ENCODE results near the gene TMEM88.

The TMEM88 gene

GRCh38 chr17:7843536-7844291, 11.2 kb upstream of the TMEM88 start:
- peak; percentile 73 for DNase-seq (ENCODE audit: low spot score)

DNA sequence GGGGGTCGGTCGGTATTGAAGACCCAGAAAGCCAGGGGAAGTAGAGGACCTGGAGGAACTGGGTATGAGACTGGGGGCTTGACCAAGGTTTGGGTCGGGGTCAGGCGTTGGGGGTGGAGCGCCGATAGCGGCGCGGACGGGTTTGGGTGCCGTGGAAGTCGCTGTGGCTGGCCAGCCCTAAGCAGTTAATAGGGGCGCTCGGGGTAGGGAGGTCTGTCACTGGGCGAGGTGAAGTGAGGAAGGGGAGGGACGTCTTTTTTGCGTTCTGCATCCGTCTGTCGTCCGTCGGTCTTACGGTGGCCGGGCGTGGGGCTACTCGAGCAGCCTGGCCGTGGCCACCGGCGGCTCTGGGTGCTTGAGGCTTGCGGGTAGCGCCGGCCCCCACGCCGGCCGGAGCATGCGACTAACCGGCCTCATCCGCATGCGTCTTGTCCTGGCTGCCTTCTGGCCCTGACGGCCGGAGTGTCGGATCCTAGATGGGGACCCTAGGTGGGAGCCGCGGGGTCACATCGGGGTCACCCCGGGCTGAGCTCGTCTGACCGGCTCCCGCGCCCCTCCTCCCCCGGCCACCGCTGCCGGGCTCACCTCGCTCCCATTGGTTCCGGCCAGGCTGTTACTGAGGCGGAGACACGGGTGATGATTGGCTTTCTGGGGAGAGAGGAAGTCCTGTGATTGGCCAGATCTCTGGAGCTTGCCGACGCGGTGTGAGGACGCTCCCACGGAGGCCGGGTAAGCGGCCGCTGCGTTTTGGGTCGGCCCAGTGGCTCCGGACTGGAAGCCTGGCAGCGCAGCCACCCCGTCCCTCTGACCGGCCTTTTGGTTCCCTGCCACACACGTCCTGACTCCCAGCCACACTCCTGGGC, 10.3 kb upstream of the TMEM88 start:
- peak; percentile 97 for DNase-seq (ENCODE audit: low spot score)

- DNase-seq (ENCODE audit: low spot score), result no peak
Observed at GRCh38 chr17:7845359-7846062, 9.4 kb upstream of the TMEM88 start.

DNA sequence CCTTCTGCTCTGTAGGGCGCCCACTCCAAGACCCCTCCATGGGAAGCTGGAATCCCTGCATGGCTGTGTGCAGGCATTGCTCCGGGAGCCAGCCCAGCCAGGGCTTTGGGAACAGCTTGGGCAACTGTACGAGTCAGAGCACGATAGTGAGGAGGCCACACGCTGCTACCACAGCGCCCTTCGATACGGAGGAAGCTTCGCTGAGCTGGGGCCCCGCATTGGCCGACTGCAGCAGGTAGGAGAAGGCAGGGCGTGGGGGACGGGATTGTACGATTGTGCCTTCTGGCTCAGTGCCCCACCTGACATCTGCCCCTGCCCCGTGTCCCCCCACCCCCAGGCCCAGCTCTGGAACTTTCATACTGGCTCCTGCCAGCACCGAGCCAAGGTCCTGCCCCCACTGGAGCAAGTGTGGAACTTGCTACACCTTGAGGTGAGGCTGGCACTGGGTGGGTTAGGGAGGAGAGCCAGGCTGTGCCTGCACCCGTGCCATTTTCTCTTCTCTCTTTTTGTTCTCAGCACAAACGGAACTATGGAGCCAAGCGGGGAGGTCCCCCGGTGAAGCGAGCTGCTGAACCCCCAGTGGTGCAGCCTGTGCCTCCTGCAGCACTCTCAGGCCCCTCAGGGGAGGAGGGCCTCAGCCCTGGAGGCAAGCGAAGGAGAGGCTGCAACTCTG, 8.7 kb upstream of the TMEM88 start:
- no peak for DNase-seq (ENCODE audit: low spot score)

GRCh38 chr17:7846765-7847661, 7.9 kb upstream of the TMEM88 start:
- DNase-seq (ENCODE audit: low spot score), result no peak

DNA sequence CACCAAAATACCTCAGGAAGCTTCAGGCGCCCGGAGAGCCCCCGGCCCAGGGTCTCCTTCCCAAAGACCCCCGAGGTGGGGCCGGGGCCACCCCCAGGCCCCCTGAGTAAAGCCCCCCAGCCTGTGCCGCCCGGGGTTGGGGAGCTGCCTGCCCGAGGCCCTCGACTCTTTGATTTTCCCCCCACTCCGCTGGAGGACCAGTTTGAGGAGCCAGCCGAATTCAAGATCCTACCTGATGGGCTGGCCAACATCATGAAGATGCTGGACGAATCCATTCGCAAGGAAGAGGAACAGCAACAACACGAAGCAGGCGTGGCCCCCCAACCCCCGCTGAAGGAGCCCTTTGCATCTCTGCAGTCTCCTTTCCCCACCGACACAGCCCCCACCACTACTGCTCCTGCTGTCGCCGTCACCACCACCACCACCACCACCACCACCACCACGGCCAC, 6.7 kb upstream of the TMEM88 start:
- DNase-seq (ENCODE audit: low spot score), result no peak

- no peak for DNase-seq (ENCODE audit: low spot score)
Observed at GRCh38 chr17:7848739-7849129, 6.1 kb upstream of the TMEM88 start.

GRCh38 chr17:7849130-7849750, 5.6 kb upstream of the TMEM88 start:
- no peak for DNase-seq (ENCODE audit: low spot score)

GRCh38 chr17:7849751-7850504, 4.9 kb upstream of the TMEM88 start:
- DNase-seq (ENCODE audit: low spot score), result no peak

DNA sequence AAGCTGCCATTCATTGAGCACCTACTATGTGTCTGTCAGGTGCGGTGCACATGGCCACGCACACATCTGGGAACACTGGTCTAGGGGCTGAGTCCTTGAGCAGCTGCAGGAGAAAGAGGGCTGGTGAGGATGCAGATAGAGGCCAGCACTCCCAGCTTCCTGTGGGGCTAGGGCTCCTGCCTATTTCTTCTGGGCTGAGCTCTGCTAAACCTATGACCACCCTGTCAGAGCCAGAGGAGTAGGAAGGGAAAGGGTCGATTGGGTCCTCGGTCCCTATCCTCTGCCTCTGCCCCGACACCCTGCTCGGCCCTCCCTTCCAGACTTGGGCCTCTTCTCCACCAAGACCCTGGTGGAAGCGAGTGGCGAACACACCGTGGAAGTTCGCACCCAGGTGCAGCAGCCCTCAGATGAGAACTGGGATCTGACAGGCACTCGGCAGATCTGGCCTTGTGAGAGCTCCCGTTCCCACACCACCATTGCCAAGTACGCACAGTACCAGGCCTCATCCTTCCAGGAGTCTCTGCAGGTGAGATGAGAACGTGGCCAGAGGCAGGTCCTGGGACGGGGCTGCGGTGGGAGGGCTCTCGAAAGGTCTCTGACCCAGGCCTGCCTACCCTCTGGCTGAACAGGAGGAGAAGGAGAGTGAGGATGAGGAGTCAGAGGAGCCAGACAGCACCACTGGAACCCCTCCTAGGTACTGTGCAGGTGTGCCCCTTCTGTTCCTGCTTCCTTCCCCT, 4.0 kb upstream of the TMEM88 start:
- DNase-seq (ENCODE audit: low spot score), result no peak

DNA sequence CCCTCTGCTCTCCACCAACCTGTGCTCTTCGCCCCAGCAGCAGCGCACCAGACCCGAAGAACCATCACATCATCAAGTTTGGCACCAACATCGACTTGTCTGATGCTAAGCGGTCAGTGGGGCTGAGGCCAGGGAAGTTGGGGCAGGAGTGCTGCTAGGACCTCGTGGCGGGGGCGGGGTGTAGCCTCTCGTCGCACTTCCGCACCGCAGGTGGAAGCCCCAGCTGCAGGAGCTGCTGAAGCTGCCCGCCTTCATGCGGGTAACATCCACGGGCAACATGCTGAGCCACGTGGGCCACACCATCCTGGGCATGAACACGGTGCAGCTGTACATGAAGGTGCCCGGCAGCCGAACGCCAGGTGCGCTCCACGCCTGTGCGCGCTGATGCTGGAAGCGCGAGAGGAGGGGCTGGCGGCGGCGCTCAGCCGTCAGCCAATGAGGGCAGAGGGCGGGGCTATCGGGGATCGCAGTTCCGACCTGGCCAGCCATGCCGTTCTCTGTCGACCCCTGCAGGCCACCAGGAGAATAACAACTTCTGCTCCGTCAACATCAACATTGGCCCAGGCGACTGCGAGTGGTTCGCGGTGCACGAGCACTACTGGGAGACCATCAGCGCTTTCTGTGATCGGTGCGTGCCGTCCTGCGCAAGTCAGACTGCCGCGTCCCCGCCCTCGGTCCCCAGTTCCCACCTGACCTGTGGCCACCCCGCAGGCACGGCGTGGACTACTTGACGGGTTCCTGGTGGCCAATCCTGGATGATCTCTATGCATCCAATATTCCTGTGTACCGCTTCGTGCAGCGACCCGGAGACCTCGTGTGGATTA, 3.2 kb upstream of the TMEM88 start:
- peak; percentile 90 for DNase-seq (ENCODE audit: low spot score)

DNA sequence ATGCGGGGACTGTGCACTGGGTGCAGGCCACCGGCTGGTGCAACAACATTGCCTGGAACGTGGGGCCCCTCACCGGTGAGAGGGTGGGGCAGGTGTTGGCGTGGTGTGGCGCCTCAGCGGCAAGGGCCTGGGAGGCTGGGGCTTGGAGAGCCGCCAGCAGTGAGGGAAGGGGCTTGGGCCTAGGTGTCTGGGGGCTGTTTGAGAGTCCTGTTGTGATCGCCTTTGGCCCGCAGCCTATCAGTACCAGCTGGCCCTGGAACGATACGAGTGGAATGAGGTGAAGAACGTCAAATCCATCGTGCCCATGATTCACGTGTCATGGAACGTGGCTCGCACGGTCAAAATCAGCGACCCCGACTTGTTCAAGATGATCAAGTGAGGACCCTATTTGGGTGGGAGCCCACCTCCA, 2.6 kb upstream of the TMEM88 start:
- DNase-seq (ENCODE audit: low spot score), result no peak

DNA sequence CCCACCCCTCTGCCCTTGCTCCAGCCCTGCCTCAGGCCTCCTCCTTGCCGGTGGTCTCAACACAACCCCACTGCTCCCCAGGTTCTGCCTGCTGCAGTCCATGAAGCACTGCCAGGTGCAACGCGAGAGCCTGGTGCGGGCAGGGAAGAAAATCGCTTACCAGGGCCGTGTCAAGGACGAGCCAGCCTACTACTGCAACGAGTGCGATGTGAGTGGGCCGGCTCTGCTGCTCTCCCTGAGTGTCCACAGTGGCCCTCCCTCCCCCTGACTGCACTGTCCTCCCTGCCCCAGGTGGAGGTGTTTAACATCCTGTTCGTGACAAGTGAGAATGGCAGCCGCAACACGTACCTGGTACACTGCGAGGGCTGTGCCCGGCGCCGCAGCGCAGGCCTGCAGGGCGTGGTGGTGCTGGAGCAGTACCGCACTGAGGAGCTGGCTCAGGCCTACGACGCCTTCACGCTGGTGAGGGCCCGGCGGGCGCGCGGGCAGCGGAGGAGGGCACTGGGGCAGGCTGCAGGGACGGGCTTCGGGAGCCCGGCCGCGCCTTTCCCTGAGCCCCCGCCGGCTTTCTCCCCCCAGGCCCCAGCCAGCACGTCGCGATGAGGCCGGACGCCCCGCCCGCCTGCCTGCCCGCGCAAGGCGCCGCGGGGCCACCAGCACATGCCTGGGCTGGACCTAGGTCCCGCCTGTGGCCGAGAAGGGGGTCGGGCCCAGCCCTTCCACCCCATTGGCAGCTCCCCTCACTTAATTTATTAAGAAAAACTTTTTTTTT, 1.8 kb upstream of the TMEM88 start:
- no peak for DNase-seq (ENCODE audit: low spot score)

- no peak for DNase-seq (ENCODE audit: low spot score)
Observed at GRCh38 chr17:7853691-7854038, 1.2 kb upstream of the TMEM88 start.

GRCh38 chr17:7854078-7854777, 638 bp upstream of the TMEM88 start:
- no peak for DNase-seq (ENCODE audit: low spot score)

GRCh38 chr17:7855660-7856010, 769 bp downstream of the TMEM88 start:
- DNase-seq (ENCODE audit: low spot score), result no peak

Measured in globus pallidus (tissue), 1 donor.